ENCODE results near the gene LRP1B.
"Not testable (repeated sequence)": the region's sequence is repeated elsewhere in the genome, so short reads cannot be mapped to it uniquely, and the experiment has no call there.

The LRP1B gene

GRCh38 chr2:140657657-140658056, 1473.2 kb downstream of the LRP1B start:
- TF ChIP-seq EZH2 (IDR thresholded peaks at IDR 0.05; ENCODE audit: borderline replicate concordance, low read length) (no peak), CTCF (IDR thresholded peaks at IDR 0.05; ENCODE audit: low read length) (no peak)
- no peak overlapping the region for H3K27ac ChIP-seq (ENCODE audit: low read depth, low read length, poor library complexity, severe bottlenecking)

GRCh38 chr2:140654565-140654964, 1476.3 kb downstream of the LRP1B start:
- H3K27ac ChIP-seq (ENCODE audit: low read depth, low read length, poor library complexity, severe bottlenecking): no peak overlapping the region
- H3K4me1 ChIP-seq (ENCODE audit: insufficient read depth, low read length, severe bottlenecking): no peaks in the 10 kb centered on the region
- no peaks in the 10 kb centered on the region for H4K20me1 ChIP-seq (ENCODE audit: insufficient read depth, low read length)
- no peak overlapping the region for H3K9ac ChIP-seq (ENCODE audit: low read length)
- H3K36me3 ChIP-seq (ENCODE audit: insufficient read depth, low read length): no peaks in the 10 kb centered on the region
- H3K79me2 ChIP-seq (ENCODE audit: insufficient read depth, low read length): no peaks in the 10 kb centered on the region
- no peaks in the 10 kb centered on the region for H3K9me3 ChIP-seq (ENCODE audit: low read length)
- H3K4me2 ChIP-seq (ENCODE audit: low read length): no peak overlapping the region
- H3K4me3 ChIP-seq (ENCODE audit: low read depth, low read length, poor library complexity, severe bottlenecking): no peak overlapping the region
- H3F3A ChIP-seq (ENCODE audit: insufficient read depth, low read length): no peaks in the 10 kb centered on the region
- no peak overlapping the region for H2AFZ ChIP-seq (ENCODE audit: low read length)
- H3K9me2 ChIP-seq (ENCODE audit: low read depth, low read length): no peaks in the 10 kb centered on the region
- H3K27me3 ChIP-seq (ENCODE audit: insufficient read depth, low read length): no peaks in the 10 kb centered on the region
- TF ChIP-seq EZH2 (IDR thresholded peaks at IDR 0.05; ENCODE audit: borderline replicate concordance, low read length): no peak

More at GRCh38 chr2:140657657-140658056, 1473.2 kb downstream of the LRP1B start:
- Histone ChIP-seq H3K4me3 (ENCODE audit: low read depth, low read length, poor library complexity, severe bottlenecking) (no peak overlapping the region), H3K36me3 (ENCODE audit: insufficient read depth, low read length) (no peaks in the 10 kb centered on the region), H3K4me2 (ENCODE audit: low read length) (no peak overlapping the region), H2AFZ (ENCODE audit: low read length) (no peak overlapping the region), H3K4me1 (ENCODE audit: insufficient read depth, low read length, severe bottlenecking) (no peaks in the 10 kb centered on the region), H4K20me1 (ENCODE audit: insufficient read depth, low read length) (no peaks in the 10 kb centered on the region), H3K9me2 (ENCODE audit: low read depth, low read length) (no peaks in the 10 kb centered on the region), H3K9me3 (ENCODE audit: low read length) (no peaks in the 10 kb centered on the region), H3F3A (ENCODE audit: insufficient read depth, low read length) (no peaks in the 10 kb centered on the region), H3K9ac (ENCODE audit: low read length) (no peak overlapping the region), H3K79me2 (ENCODE audit: insufficient read depth, low read length) (no peaks in the 10 kb centered on the region), H3K27me3 (ENCODE audit: insufficient read depth, low read length) (no peaks in the 10 kb centered on the region)

GRCh38 chr2:140650825-140651224, 1480.0 kb downstream of the LRP1B start:
- no peaks in the 10 kb centered on the region for H3F3A ChIP-seq (ENCODE audit: insufficient read depth, low read length)
- H3K9me3 ChIP-seq (ENCODE audit: low read length): no peaks in the 10 kb centered on the region
- no peaks in the 10 kb centered on the region for H3K79me2 ChIP-seq (ENCODE audit: insufficient read depth, low read length)
- no peak overlapping the region for H2AFZ ChIP-seq (ENCODE audit: low read length)
- no peaks in the 10 kb centered on the region for H3K27me3 ChIP-seq (ENCODE audit: insufficient read depth, low read length)
- no peaks in the 10 kb centered on the region for H3K36me3 ChIP-seq (ENCODE audit: insufficient read depth, low read length)
- no peak overlapping the region for H3K9ac ChIP-seq (ENCODE audit: low read length)
- H3K4me3 ChIP-seq (ENCODE audit: low read depth, low read length, poor library complexity, severe bottlenecking): no peak overlapping the region
- TF ChIP-seq CTCF (IDR thresholded peaks at IDR 0.05; ENCODE audit: low read length): no peak
- no peak overlapping the region for H3K4me2 ChIP-seq (ENCODE audit: low read length)
- no peaks in the 10 kb centered on the region for H3K4me1 ChIP-seq (ENCODE audit: insufficient read depth, low read length, severe bottlenecking)
- H3K9me2 ChIP-seq (ENCODE audit: low read depth, low read length): no peaks in the 10 kb centered on the region
- no peaks in the 10 kb centered on the region for H4K20me1 ChIP-seq (ENCODE audit: insufficient read depth, low read length)
- no peak overlapping the region for H3K27ac ChIP-seq (ENCODE audit: low read depth, low read length, poor library complexity, severe bottlenecking)

- not testable (repeated sequence) for H3K27me3 ChIP-seq (ENCODE audit: insufficient read depth, low read length); H3K4me3 ChIP-seq (ENCODE audit: low read depth, low read length, poor library complexity, severe bottlenecking); H3K27ac ChIP-seq (ENCODE audit: low read depth, low read length, poor library complexity, severe bottlenecking); H3K36me3 ChIP-seq (ENCODE audit: insufficient read depth, low read length); H4K20me1 ChIP-seq (ENCODE audit: insufficient read depth, low read length); H3K79me2 ChIP-seq (ENCODE audit: insufficient read depth, low read length); H2AFZ ChIP-seq (ENCODE audit: low read length); H3K9me2 ChIP-seq (ENCODE audit: low read depth, low read length); H3K9me3 ChIP-seq (ENCODE audit: low read length); H3K9ac ChIP-seq (ENCODE audit: low read length); H3K4me2 ChIP-seq (ENCODE audit: low read length); H3K4me1 ChIP-seq (ENCODE audit: insufficient read depth, low read length, severe bottlenecking); H3F3A ChIP-seq (ENCODE audit: insufficient read depth, low read length)
Observed at GRCh38 chr2:140650134-140650533, 1480.7 kb downstream of the LRP1B start.
